ENCODE data around the gene RNF180. TPM values are rescaled to one million over a fixed set of nuclear protein-coding genes. Genes with fewer than 3 reads are reported as not detected.

RNF180 gene
- total RNA-seq, 1 experiment from 2014 or later: 7.8 TPM

DNA sequence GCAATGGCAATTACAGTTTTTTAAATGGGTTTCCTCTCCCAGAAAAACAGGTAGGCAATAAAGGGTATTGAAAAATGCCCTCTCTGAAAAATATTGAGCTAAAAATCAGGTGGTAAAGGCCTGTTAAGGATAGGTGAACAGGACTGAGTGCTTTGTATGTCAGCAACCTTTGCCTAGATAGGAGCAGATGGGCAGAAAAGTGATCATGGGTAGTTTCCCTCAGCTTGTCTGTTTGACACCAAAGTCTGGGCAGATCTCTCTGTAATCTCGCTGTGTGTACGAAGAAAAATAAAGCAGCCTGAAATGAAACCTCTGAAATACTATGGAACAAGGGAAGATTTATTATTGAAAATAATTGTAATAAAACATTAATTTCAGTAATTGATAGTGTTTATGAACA, 15.8 kb downstream of the RNF180 start:
- ATAC-seq (no peak), DNase-seq (ENCODE audit: low read depth, low spot score) (no peak)
- no TSS peak for BruUV-seq (replicated peaks)
- ChIA-PET POLR2A (no interaction called here), CTCF (no interaction called here)
- no peaks in the 10 kb centered on the region for H3K27me3 ChIP-seq (ENCODE audit: control insufficient read depth, insufficient read depth, low read length)
- no peaks in the 10 kb centered on the region for H3K9me3 ChIP-seq (ENCODE audit: control insufficient read depth, insufficient read depth, low read depth, low read length)
- intact Hi-C loops (cut with micrococcal nuclease; ENCODE audit: unreplicated experiment) (no loop called here), in situ Hi-C loops (cut with HindIII; ENCODE audit: low pct_unique_long_range_greater_than_20kb, low sequenced_read_pairs) (no loop called here)
- H3K36me3 ChIP-seq (ENCODE audit: control insufficient read depth, insufficient read depth, low read length): no peaks in the 10 kb centered on the region
- H3K4me1 ChIP-seq (ENCODE audit: control insufficient read depth, insufficient read depth, low read length): no peaks in the 10 kb centered on the region
- H3K4me3 ChIP-seq (ENCODE audit: low read depth in 2 of 2, low read length in 2 of 2): no peak overlapping the region
- no peak overlapping the region for H3K27ac ChIP-seq (ENCODE audit: low read length)
- TF ChIP-seq SIN3A (IDR thresholded peaks at IDR 0.05; ENCODE audit: borderline replicate concordance, insufficient read depth, low read depth, low read length) (no peak), TCF7L2 (IDR thresholded peaks at IDR 0.05; ENCODE audit: low read depth, low read length) (no peak), REST (IDR thresholded peaks at IDR 0.05; ENCODE audit: insufficient read depth in 1 of 2, low read depth in 2 of 2, low read length in 1 of 2) (no peak), POLR2AphosphoS5 (IDR thresholded peaks at IDR 0.05; ENCODE audit: low read depth, low read length) (no peak)
- TF ChIP-seq, protein P1, sequence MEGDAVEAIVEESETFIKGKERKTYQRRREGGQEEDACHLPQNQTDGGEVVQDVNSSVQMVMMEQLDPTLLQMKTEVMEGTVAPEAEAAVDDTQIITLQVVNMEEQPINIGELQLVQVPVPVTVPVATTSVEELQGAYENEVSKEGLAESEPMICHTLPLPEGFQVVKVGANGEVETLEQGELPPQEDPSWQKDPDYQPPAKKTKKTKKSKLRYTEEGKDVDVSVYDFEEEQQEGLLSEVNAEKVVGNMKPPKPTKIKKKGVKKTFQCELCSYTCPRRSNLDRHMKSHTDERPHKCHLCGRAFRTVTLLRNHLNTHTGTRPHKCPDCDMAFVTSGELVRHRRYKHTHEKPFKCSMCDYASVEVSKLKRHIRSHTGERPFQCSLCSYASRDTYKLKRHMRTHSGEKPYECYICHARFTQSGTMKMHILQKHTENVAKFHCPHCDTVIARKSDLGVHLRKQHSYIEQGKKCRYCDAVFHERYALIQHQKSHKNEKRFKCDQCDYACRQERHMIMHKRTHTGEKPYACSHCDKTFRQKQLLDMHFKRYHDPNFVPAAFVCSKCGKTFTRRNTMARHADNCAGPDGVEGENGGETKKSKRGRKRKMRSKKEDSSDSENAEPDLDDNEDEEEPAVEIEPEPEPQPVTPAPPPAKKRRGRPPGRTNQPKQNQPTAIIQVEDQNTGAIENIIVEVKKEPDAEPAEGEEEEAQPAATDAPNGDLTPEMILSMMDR (IDR thresholded peaks at IDR 0.05): no peak

- ChIA-PET CTCF (no interaction called here), POLR2A (no interaction called here)
- Histone ChIP-seq H3K36me3 (ENCODE audit: control insufficient read depth, insufficient read depth, low read length) (no peaks in the 10 kb centered on the region), H3K4me1 (ENCODE audit: control insufficient read depth, insufficient read depth, low read length) (no peaks in the 10 kb centered on the region), H3K27ac (ENCODE audit: low read length) (no peak overlapping the region), H3K9me3 (ENCODE audit: control insufficient read depth, insufficient read depth, low read depth, low read length) (no peaks in the 10 kb centered on the region), H3K27me3 (ENCODE audit: control insufficient read depth, insufficient read depth, low read length) (no peaks in the 10 kb centered on the region), H3K4me3 (ENCODE audit: low read depth in 2 of 2, low read length in 2 of 2) (no peak overlapping the region)
- in situ Hi-C loops (cut with HindIII; ENCODE audit: low pct_unique_long_range_greater_than_20kb, low sequenced_read_pairs) (no loop called here), intact Hi-C loops (cut with micrococcal nuclease; ENCODE audit: unreplicated experiment) (no loop called here)
- no peak for TF ChIP-seq REST (IDR thresholded peaks at IDR 0.05; ENCODE audit: insufficient read depth in 1 of 2, low read depth in 2 of 2, low read length in 1 of 2)
- TF ChIP-seq SIN3A (IDR thresholded peaks at IDR 0.05; ENCODE audit: borderline replicate concordance, insufficient read depth, low read depth, low read length): no peak
- TF ChIP-seq POLR2AphosphoS5 (IDR thresholded peaks at IDR 0.05; ENCODE audit: low read depth, low read length): no peak
- TF ChIP-seq TCF7L2 (IDR thresholded peaks at IDR 0.05; ENCODE audit: low read depth, low read length): no peak
- TF ChIP-seq, protein P1 (IDR thresholded peaks at IDR 0.05): no peak
- DNase-seq (ENCODE audit: low read depth, low spot score) (no peak), ATAC-seq (no peak)
- BruUV-seq (replicated peaks): no TSS peak
Measured at GRCh38 chr5:64183956-64184355, 18.3 kb downstream of the RNF180 start.

All from Panc1 (cell line).